22Rv1 (cell line): ENCODE results near the gene CHD6.

Experiments
- H3K27ac ChIP-seq: fragments of 450-650 bp; 2 replicates; pipeline ENCODE4 v1.5.1; 2017
- CTCF ChIP-seq: fragments of 450-650 bp; IDR thresholded peaks from 2 replicates; pipeline ENCODE4 v1.5.1; 2017; ENCODE audit warnings: mild to moderate bottlenecking
- ZFX ChIP-seq: fragments of 450-650 bp; IDR thresholded peaks from 2 replicates; pipeline ENCODE4 v1.6.1; 2017; ENCODE audit warnings: antibody characterized with exemption, borderline replicate concordance

Gene CHD6

GRCh38 chr20:41406896-41407444, 211.2 kb downstream of the CHD6 start:
- H3K27ac ChIP-seq, result no peak overlapping the region
- TF ChIP-seq CTCF, result no peak
- TF ChIP-seq ZFX, result no peak

- no peak for TF ChIP-seq ZFX
- TF ChIP-seq CTCF, result no peak
- H3K27ac ChIP-seq, result no peak overlapping the region
Measured at GRCh38 chr20:41406353-41406752, 211.8 kb downstream of the CHD6 start.

- no peak for TF ChIP-seq ZFX
- no peak for TF ChIP-seq CTCF
Measured at GRCh38 chr20:41405436-41405835, 212.7 kb downstream of the CHD6 start.

GRCh38 chr20:41403604-41404003, 214.6 kb downstream of the CHD6 start:
- TF ChIP-seq CTCF, result no peak
- no peak for TF ChIP-seq ZFX
- H3K27ac ChIP-seq, result no peak overlapping the region

More at GRCh38 chr20:41405436-41405835, 212.7 kb downstream of the CHD6 start:
- no peak overlapping the region for H3K27ac ChIP-seq

GRCh38 chr20:41398408-41398807, 219.8 kb downstream of the CHD6 start:
- no peak overlapping the region for H3K27ac ChIP-seq
- TF ChIP-seq ZFX (no peak), CTCF (no peak)

GRCh38 chr20:41395667-41396664, 222.2 kb downstream of the CHD6 start:
- no peak overlapping the region for H3K27ac ChIP-seq
- TF ChIP-seq CTCF (no peak), ZFX (no peak)

- TF ChIP-seq CTCF (no peak), ZFX (no peak)
- no peak overlapping the region for H3K27ac ChIP-seq
Measured at GRCh38 chr20:41394931-41395666, 223.1 kb downstream of the CHD6 start.
